ENCODE results near the gene RIMBP3C. TPM values are rescaled to one million over a fixed set of nuclear protein-coding genes. Genes with fewer than 3 reads are reported as not detected.
"Not testable (repeated sequence)": the region's sequence is repeated elsewhere in the genome, so short reads cannot be mapped to it uniquely, and the experiment has no call there.

The RIMBP3C gene, protein sequence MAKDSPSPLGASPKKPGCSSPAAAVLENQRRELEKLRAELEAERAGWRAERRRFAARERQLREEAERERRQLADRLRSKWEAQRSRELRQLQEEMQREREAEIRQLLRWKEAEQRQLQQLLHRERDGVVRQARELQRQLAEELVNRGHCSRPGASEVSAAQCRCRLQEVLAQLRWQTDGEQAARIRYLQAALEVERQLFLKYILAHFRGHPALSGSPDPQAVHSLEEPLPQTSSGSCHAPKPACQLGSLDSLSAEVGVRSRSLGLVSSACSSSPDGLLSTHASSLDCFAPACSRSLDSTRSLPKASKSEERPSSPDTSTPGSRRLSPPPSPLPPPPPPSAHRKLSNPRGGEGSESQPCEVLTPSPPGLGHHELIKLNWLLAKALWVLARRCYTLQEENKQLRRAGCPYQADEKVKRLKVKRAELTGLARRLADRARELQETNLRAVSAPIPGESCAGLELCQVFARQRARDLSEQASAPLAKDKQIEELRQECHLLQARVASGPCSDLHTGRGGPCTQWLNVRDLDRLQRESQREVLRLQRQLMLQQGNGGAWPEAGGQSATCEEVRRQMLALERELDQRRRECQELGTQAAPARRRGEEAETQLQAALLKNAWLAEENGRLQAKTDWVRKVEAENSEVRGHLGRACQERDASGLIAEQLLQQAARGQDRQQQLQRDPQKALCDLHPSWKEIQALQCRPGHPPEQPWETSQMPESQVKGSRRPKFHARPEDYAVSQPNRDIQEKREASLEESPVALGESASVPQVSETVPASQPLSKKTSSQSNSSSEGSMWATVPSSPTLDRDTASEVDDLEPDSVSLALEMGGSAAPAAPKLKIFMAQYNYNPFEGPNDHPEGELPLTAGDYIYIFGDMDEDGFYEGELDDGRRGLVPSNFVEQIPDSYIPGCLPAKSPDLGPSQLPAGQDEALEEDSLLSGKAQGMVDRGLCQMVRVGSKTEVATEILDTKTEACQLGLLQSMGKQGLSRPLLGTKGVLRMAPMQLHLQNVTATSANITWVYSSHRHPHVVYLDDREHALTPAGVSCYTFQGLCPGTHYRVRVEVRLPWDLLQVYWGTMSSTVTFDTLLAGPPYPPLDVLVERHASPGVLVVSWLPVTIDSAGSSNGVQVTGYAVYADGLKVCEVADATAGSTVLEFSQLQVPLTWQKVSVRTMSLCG (N-terminal part only)
- polyA plus RNA-seq (ENCODE audit: low read depth in 6 of 6): under 1 TPM in 2 of 6 donors, not detected in 4; 0.21 to 0.48 TPM

- ATAC-seq (ENCODE audit: low read depth in 2 of 2); H3K36me3 Mint-ChIP-seq; H3K27me3 Mint-ChIP-seq; DNase-seq; H3K4me1 Mint-ChIP-seq; H3K9me3 Mint-ChIP-seq; H3K27ac Mint-ChIP-seq: not testable (repeated sequence)
- H3K4me3 Mint-ChIP-seq: peak within 1 kb of the TSS in 1 of 8 donors; percentile 37
Measured at GRCh38 chr22:21551361-21551760, at the start of gene RIMBP3C. RIMBP3C (minus strand) TSS chr22:21551461; CDS start chr22:21550976, 485 bp downstream.

DNA sequence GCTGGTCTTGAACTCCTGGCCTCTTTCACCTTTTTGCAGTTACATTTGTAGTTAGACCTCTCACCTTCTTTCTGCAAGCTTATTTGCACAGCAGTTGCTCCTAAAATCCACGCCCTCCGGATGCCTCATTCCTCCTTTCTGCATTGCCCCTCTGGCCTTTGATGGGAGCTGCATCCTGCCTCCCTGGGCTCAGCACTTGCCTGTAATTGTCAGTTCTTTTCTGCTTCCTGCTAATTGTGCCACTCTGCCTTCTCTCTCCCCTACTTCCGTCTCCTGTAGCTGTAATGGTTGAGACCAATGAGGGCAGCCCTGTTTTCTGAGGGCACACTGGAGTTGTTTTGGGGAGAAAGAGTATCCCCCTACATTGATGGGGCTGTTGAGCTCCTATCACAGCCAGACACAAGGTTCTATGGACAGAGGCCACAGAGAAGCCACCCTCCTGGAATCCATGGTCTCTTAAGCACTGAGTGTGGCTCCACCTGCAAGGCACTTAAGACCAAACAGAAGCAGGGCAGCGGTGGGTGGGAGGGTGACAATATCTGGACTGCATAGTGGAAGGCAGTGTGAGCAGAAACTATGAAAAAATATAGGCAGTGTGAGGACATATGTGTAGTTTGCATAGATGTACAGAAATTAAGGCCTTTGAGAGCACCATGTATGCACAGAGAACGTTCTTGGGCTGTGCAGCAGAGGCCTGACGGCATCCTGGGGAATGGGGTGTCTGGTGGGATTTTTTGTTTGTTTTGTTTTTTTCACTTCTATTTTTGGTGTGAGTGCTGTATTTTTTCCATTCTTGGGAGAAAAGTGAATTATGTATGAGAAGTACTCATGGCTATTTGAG lies 48.0 kb upstream of the RIMBP3C start:
- H3K4me3 Mint-ChIP-seq: peak overlapping the region in 1 of 8 donors; percentile 33
- H3K27ac Mint-ChIP-seq: peak overlapping the region in 4 of 6 donors; percentile 1 to 53 (median 39)
- DNase-seq (no peak), ATAC-seq (ENCODE audit: low read depth in 2 of 2) (no peak)
- H3K4me1 Mint-ChIP-seq: peaks cover 33 to 56% (median 51%) of the 10 kb centered on the region in 3 donors
- peaks cover 0 to 3% (median 0%) of the 10 kb centered on the region in 7 donors for H3K9me3 Mint-ChIP-seq
- no peaks in the 10 kb centered on the region for H3K27me3 Mint-ChIP-seq
- peaks cover 18 to 30% of the 10 kb centered on the region in 2 donors for H3K36me3 Mint-ChIP-seq

DNA sequence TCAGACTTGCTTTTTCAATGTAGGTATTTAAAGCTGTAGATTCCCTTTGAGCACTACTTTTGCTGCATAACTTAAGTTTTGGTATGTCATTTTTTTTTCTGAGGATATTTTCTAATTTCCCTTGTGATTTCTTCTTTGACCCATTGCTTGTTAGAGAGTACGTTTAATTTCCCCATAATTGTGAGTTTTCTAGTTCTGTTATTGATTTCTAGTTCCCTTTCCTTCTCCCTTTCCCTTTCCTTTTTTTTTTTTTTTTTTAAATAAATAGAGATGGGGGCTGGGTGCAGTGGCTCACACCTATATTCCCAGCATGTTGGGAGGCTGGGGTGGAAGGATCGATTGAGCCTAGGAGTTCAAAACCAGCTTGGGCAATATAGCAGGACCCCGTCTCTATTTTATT lies 47.0 kb upstream of the RIMBP3C start:
- Mint-ChIP-seq H3K27me3 (no peaks in the 10 kb centered on the region), H3K4me3 (no peak overlapping the region), H3K27ac (peak overlapping the region in 1 of 6 donors; percentile 45), H3K4me1 (peaks cover 43 to 66% (median 54%) of the 10 kb centered on the region in 3 donors), H3K36me3 (peaks cover 26 to 39% of the 10 kb centered on the region in 2 donors), H3K9me3 (peaks cover 0 to 3% (median 0%) of the 10 kb centered on the region in 7 donors)
- DNase-seq (no peak), ATAC-seq (ENCODE audit: low read depth in 2 of 2) (no peak)

DNA sequence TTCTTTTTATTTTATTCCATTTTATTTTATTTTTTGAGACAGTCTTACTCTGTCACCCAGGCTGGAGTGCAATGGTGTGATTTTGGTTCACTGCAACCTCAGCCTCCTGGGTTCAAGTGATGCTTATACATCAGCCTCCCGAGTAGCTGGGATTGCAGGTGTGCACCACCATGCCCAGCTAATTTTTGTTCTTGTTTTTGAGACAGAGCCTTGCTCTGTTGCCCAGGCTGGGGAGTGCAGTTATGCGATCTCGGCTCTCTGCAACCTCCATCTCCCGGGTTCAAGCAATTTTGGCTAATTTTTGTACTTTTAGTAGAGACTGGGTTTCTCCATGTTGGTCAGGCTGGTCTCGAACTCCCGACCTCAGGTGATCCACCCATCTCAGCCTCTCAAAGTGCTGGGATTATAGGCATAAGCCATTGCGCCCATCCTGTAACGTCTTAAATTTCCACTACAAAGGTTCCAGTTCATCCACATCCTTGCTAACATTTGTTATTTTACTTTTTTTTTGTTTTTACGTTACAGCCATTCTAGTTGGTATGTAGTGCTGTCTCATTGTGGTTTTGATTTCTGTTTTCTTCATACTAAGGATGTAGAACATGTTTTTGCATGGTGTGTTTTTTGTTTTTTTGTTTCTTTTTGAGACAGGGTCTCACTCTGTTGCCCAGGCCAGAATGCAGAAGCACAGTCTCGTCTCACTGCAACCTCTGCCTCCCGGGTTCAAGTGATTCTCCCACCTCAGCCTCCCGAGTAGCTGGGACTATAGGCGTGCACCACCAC lies 45.3 kb upstream of the RIMBP3C start:
- not testable (repeated sequence) for DNase-seq; H3K27me3 Mint-ChIP-seq; ATAC-seq (ENCODE audit: low read depth in 2 of 2); H3K9me3 Mint-ChIP-seq; H3K4me3 Mint-ChIP-seq
- Mint-ChIP-seq H3K27ac (peak overlapping the region in 1 of 6 donors; percentile 79), H3K4me1 (peaks cover 42 to 63% (median 57%) of the 10 kb centered on the region in 3 donors), H3K36me3 (peaks cover 28 to 37% of the 10 kb centered on the region in 2 donors)

DNA sequence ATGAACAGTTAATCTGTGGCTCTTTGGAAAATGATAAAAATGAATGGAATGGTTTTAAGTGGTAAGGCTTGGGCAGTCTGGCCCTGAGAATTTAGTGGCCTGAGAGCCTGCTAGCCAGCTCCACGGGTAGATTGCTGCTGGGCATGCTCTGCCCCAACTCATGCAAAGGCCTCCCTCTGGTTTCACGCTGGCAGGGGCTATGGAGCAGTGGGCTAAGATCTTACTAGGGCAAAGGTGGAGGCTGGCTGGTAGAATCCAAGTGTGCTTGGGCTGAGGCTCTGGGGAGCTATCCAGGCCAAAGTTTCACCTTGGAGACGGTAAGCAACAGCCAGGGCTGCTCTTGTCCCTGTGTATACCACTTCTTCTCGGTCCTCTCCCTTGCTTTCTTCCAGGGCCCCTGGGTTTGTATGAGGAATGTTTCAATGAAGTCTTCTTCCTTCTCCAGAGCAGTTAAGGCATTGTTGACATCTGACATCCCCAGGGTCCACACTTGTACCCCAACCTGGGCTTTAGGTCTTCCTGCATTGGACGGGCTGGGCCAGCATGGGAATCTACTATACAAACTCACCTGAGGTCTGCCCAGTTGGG lies 43.7 kb upstream of the RIMBP3C start:
- H3K9me3 Mint-ChIP-seq: no peaks in the 10 kb centered on the region
- peak overlapping the region in 3 of 6 donors; percentile 20 to 82 (median 72) for H3K27ac Mint-ChIP-seq
- peaks cover 28 to 37% of the 10 kb centered on the region in 2 donors for H3K36me3 Mint-ChIP-seq
- peaks cover 56 to 72% (median 67%) of the 10 kb centered on the region in 3 donors for H3K4me1 Mint-ChIP-seq
- H3K27me3 Mint-ChIP-seq: no peaks in the 10 kb centered on the region
- H3K4me3 Mint-ChIP-seq: no peak overlapping the region
- DNase-seq: no peak
- ATAC-seq (ENCODE audit: low read depth in 2 of 2): no peak

DNA sequence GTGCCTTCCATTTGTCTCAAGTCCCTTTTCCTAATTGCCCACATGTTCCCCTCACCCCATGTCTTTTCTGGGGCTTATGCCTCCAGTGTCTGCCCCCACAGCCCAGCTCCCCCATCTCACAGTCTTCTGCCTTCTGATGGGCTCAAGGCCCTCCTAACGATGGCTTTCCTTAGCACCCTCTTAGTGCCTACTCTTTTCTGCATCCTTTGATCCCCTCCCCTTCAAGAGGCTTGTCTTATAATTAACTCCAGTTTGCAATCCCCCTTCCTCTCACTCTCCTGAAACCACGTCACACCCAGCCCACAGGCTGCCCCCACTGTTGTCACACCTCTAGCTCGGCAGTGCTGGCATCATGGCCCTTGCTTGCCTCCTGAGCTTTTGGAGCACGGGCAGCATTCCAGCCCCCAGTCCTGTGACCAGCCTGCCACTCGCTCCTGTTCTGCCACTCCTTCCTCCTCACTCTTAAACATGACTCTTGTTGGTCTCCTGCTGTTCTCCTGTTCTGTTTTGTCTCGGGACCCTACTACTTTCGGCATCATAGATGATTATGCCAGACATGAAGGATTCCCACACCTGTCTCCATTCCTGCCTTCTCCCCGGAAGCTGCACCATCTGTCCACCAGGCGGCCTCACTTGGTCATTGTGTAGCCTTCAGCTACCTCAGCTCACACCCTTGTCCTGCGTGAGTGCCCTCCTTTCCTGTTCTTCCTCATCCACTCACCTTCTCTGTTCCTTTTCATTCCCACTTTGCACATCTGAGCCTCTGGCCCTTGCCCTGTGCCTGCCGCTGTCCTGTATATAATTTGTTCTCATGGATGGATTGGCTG lies 42.4 kb upstream of the RIMBP3C start:
- H3K27me3 Mint-ChIP-seq: no peaks in the 10 kb centered on the region
- DNase-seq (no peak), ATAC-seq (ENCODE audit: low read depth in 2 of 2) (no peak)
- H3K27ac Mint-ChIP-seq: peak overlapping the region; percentile 24 to 89 (median 36)
- H3K36me3 Mint-ChIP-seq: peaks cover 28 to 30% of the 10 kb centered on the region in 2 donors
- H3K9me3 Mint-ChIP-seq: no peaks in the 10 kb centered on the region
- peak overlapping the region in 2 of 8 donors; percentile 37 to 60 for H3K4me3 Mint-ChIP-seq
- peaks cover 51 to 71% (median 69%) of the 10 kb centered on the region in 3 donors for H3K4me1 Mint-ChIP-seq

DNA sequence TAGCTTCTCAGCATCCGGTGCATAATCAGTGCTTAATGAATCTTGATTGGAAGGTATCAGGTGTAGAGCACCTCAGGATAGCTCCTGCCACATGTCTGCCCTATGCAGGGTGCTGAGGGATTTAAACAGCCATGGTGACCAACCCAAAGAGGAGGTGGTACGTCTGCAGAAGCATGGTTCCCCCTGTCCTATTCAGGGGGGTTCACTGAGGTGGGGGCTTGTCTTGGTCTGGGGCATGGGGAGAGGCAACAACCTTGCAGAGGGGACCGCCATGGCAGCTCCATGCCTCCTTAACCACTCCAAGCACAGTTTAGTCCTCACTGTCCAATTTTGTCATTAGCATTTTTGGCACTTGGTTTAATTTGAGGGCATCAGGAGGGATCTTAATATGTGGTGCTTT lies 41.2 kb upstream of the RIMBP3C start:
- Mint-ChIP-seq H3K9me3 (no peaks in the 10 kb centered on the region), H3K27me3 (no peaks in the 10 kb centered on the region), H3K36me3 (peaks cover 24 to 30% of the 10 kb centered on the region in 2 donors), H3K4me1 (peaks cover 56 to 77% (median 76%) of the 10 kb centered on the region in 3 donors), H3K4me3 (peak overlapping the region in 1 of 8 donors; percentile 21), H3K27ac (peak overlapping the region in 2 of 6 donors; percentile 29 to 49)
- DNase-seq (no peak), ATAC-seq (ENCODE audit: low read depth in 2 of 2) (no peak)

DNA sequence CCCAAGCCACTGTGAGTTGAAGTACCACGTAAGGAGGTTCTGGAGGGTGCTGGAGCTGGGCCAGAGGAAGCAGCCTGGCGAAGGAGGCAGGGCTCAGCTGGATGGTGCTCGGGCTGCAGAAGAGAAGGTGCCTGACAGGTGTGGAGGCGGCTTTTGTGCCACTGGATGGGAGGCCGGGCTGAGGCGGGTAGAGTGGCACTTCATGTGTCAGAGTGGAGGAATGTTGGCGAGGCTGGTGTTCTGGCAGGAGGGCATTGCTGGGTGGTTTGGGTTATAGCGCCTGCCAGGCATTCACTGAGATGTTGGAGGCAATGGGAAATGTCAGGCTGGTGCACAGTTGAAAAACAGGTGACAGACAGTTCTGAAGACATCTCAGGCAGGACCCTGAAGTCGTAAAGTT lies 40.4 kb upstream of the RIMBP3C start:
- no peak for DNase-seq
- Mint-ChIP-seq H3K9me3 (no peaks in the 10 kb centered on the region), H3K27me3 (no peaks in the 10 kb centered on the region), H3K4me3 (peak overlapping the region in 4 of 8 donors; percentile 16 to 70 (median 48)), H3K27ac (peak overlapping the region in 4 of 6 donors; percentile 13 to 87 (median 50)), H3K36me3 (peaks cover 24 to 30% of the 10 kb centered on the region in 2 donors), H3K4me1 (peaks cover 58 to 83% (median 79%) of the 10 kb centered on the region in 3 donors)
- no peak for ATAC-seq (ENCODE audit: low read depth in 2 of 2)

DNA sequence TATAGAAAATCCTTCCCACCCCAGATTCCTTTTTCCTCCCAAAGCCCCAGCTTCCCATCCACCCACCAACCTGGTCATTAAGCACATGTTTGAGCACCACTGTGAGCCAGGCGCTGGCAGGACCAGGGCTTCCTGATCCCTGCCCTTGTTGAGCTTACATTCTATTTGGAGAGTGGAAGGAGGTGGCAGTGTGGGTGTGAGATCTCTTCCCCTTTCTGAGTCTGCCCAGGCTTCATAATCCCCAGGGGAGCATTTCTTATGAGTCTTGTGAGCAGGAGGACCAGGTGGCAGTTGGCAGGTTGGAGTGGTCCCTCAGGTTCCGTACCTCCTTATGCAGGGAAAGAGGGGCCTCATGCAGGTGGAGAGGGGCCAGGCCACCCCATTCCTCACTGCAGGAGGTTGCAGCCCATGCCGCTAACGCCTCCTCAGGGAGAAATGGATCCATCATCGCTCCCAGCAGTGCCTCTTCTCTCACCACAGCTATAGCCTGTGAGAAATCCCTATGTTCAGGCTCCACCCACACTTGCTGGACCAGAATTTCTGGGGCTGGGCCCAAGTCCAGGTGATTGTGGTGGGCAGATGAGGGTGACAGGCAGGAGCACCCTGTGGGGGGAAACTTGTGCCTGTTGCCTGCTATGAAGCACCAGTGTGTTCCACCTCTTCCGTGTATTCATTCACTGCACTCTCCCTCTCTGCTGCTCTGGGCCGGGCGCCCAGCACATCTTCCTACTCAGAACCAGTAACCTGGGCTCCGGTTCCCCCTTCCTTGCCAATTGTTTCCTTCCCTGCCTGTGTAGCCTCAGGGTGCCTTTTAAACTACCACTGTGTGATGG lies 39.8 kb upstream of the RIMBP3C start:
- peaks cover 58 to 89% (median 78%) of the 10 kb centered on the region in 3 donors for H3K4me1 Mint-ChIP-seq
- peaks cover 24 to 30% of the 10 kb centered on the region in 2 donors for H3K36me3 Mint-ChIP-seq
- H3K9me3 Mint-ChIP-seq: no peaks in the 10 kb centered on the region
- no peaks in the 10 kb centered on the region for H3K27me3 Mint-ChIP-seq
- DNase-seq: peak; percentile 47
- peak overlapping the region in 7 of 8 donors; percentile 20 to 65 (median 39) for H3K4me3 Mint-ChIP-seq
- H3K27ac Mint-ChIP-seq: peak overlapping the region; percentile 11 to 89 (median 84)
- ATAC-seq (ENCODE audit: low read depth in 2 of 2): peak; percentile 46 to 50

DNA sequence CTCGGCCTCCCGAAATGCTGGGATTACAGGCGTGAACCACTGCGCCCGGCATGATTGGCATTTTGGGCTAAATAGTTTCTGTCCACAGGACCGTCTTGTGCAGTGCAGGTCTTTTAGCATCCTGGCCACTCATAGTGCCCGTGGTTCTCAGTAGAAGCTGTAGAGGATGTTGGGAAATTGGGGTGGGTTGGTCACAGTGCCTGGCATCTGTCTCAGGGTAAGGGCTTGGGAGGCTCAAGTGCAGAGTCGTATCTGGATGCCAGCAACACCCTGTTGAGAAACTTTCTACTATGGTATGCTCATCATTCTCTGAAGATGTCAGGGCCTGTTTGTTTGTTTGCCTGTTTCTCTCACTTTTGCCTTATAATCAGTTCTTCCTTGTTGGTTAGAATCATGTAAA lies 38.1 kb upstream of the RIMBP3C start:
- peaks cover 11 to 14% of the 10 kb centered on the region in 2 donors for H3K36me3 Mint-ChIP-seq
- ATAC-seq (ENCODE audit: low read depth in 2 of 2) (no peak), DNase-seq (no peak)
- peaks cover 56 to 87% (median 68%) of the 10 kb centered on the region in 3 donors for H3K4me1 Mint-ChIP-seq
- H3K4me3 Mint-ChIP-seq: peak overlapping the region in 5 of 8 donors; percentile 37 to 73 (median 42)
- no peaks in the 10 kb centered on the region for H3K9me3 Mint-ChIP-seq
- no peaks in the 10 kb centered on the region for H3K27me3 Mint-ChIP-seq
- peak overlapping the region in 4 of 6 donors; percentile 52 to 95 (median 79) for H3K27ac Mint-ChIP-seq

Measured in naive B cell (primary cell).